Activated T-helper 1 cell treated with anti-CD3 and anti-CD28 coated beads, Interleukin-12 subunit alpha, Interleukin-12 subunit beta, Interleukin-2, Interleukin-4 antibody, amounts not matched to agents 30 ng/mL and 10 ng/mL and 1 ng/mL, durations not matched to agents 14 hours and 24 hours and 36 hours (primary cell): Measurements from ENCODE around the gene USP17L15. TPM values are rescaled to one million over a fixed set of nuclear protein-coding genes. Genes with fewer than 3 reads are reported as not detected.
"Not testable (repeated sequence)": the region's sequence is repeated elsewhere in the genome, so short reads cannot be mapped to it uniquely, and the experiment has no call there.

Experiments
- DNase-seq: peaks from one replicate; pipeline ENCODE4 v3.0.0; 2021; ENCODE audit warnings: low spot score
- H3K27ac Mint-ChIP-seq: one replicate; pipeline ENCODE4 v1.8.0; 2021; ENCODE audit warnings: mild to moderate bottlenecking, mixed read lengths
- H3K27me3 Mint-ChIP-seq: one replicate; pipeline ENCODE4 v1.8.0; 2022; ENCODE audit warnings: mild to moderate bottlenecking, moderate library complexity, mixed read lengths; ENCODE audit not compliant: insufficient read depth
- H3K36me3 Mint-ChIP-seq: one replicate; pipeline ENCODE4 v1.8.0; 2021; ENCODE audit warnings: low read depth, mixed read lengths
- H3K4me1 Mint-ChIP-seq: one replicate; pipeline ENCODE4 v1.8.0; 2021; ENCODE audit warnings: low read depth, mixed read lengths
- H3K4me3 Mint-ChIP-seq: one replicate; pipeline ENCODE4 v1.8.0; 2021; ENCODE audit warnings: mild to moderate bottlenecking, moderate library complexity, mixed read lengths
- H3K9me3 Mint-ChIP-seq: one replicate; pipeline ENCODE4 v1.8.0; 2021; ENCODE audit warnings: mixed read lengths
- intact Hi-C: fragments of 100-400 bp; cut with micrococcal nuclease; formaldehyde crosslinking; loops from one replicate; pipeline ENCODE4 v1.15.1; 2024
- total RNA-seq: library from RNA; stranded (reverse); gene quantifications from 2 replicates; pipeline ENCODE4 v1.2.3, GENCODE V29; 2022

Gene USP17L15, protein sequence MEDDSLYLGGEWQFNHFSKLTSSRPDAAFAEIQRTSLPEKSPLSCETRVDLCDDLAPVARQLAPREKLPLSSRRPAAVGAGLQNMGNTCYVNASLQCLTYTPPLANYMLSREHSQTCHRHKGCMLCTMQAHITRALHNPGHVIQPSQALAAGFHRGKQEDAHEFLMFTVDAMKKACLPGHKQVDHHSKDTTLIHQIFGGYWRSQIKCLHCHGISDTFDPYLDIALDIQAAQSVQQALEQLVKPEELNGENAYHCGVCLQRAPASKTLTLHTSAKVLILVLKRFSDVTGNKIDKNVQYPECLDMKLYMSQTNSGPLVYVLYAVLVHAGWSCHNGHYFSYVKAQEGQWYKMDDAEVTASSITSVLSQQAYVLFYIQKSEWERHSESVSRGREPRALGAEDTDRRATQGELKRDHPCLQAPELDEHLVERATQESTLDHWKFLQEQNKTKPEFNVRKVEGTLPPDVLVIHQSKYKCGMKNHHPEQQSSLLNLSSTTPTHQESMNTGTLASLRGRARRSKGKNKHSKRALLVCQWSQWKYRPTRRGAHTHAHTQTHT
- not detected in 2 replicates for total RNA-seq

DNA sequence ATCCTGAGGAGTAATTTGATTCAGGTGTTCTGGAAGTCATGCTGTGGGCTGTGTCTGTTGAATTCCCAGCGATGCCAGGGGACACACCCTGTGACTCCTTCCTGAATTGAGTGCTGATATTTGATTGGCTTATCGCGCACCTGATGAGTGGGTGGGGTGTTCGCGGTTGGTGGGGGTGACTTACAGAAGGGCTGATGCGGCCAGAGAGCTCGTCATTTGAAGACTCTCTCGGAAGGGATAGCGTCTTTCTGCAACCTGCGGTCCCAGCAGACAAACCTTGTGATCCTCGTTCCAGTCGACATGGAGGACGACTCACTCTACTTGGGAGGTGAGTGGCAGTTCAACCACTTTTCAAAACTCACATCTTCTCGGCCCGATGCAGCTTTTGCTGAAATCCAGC, at the start of gene USP17L15:
USP17L15 (plus strand) TSS at position 301 of the 400 bp plus-strand sequence; CDS start at position 301, 0 bp downstream.
- H3K9me3 Mint-ChIP-seq, H3K36me3 Mint-ChIP-seq, H3K4me3 Mint-ChIP-seq, H3K4me1 Mint-ChIP-seq, intact Hi-C loops, H3K27ac Mint-ChIP-seq, DNase-seq, H3K27me3 Mint-ChIP-seq: not testable (repeated sequence)

DNA sequence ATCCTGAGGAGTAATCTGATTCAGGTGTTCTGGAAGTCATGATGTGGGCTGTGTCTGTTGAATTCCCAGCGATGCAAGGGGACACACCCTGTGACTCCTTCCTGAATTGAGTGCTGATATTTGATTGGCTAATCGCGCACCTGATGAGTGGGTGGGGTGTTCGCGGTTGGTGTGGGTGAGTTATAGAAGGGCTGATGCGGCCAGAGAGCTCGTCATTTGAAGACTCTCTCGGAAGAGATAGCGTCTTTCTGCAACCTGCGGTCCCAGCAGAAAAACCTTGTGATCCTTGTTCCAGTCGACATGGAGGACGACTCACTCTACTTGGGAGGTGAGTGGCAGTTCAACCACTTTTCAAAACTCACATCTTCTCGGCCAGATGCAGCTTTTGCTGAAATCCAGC, 23.8 kb upstream of the USP17L15 start, which contains the start of gene USP17L10:
USP17L10 (plus strand) TSS at position 301 of the 400 bp plus-strand sequence; CDS start at position 301, 0 bp downstream.
- DNase-seq, H3K4me3 Mint-ChIP-seq, H3K27me3 Mint-ChIP-seq, H3K4me1 Mint-ChIP-seq, H3K36me3 Mint-ChIP-seq, intact Hi-C loops, H3K9me3 Mint-ChIP-seq, H3K27ac Mint-ChIP-seq: not testable (repeated sequence)

DNA sequence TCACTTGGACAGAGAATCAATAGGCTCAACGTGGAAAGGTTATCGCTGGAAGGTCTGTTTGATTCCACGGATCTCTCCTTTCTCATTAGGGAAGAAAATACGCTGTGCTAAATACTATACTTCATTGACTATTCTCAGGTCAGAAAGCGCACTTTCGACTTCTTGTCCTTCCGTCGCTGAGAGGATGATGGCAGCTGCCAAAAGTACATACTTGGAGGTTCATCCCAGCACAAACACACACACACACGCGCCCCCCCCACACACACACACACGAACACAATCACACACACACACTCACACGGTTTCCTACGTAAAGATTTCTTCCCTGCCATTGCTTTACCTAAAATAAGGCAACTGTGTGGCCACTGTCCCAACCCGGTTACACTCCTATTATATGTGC, 19.5 kb upstream of the USP17L15 start:
- H3K4me1 Mint-ChIP-seq, H3K4me3 Mint-ChIP-seq, intact Hi-C loops: not testable (repeated sequence)

DNA sequence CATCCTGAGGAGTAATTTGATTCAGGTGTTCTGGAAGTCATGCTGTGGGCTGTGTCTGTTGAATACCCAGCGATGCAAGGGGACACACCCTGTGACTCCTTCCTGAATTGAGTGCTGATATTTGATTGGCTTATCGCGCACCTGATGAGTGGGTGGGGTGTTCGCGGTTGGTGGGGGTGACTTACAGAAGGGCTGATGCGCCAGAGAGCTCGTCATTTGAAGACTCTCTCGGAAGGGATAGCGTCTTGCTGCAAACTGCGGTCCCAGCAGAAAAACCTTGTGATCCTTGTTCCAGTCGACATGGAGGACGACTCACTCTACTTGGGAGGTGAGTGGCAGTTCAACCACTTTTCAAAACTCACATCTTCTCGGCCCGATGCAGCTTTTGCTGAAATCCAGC, 19.1 kb upstream of the USP17L15 start, which contains the start of gene USP17L11:
USP17L11 (plus strand) TSS at position 301 of the 400 bp plus-strand sequence; CDS start at position 301, 0 bp downstream.
- H3K27ac Mint-ChIP-seq, intact Hi-C loops, H3K36me3 Mint-ChIP-seq, DNase-seq, H3K4me1 Mint-ChIP-seq, H3K27me3 Mint-ChIP-seq, H3K9me3 Mint-ChIP-seq, H3K4me3 Mint-ChIP-seq: not testable (repeated sequence)

More for the DNA sequence above, 19.5 kb upstream of the USP17L15 start:
- not testable (repeated sequence) for H3K9me3 Mint-ChIP-seq, H3K27me3 Mint-ChIP-seq, H3K27ac Mint-ChIP-seq, H3K36me3 Mint-ChIP-seq
- DNase-seq, result peak; percentile 0

DNA sequence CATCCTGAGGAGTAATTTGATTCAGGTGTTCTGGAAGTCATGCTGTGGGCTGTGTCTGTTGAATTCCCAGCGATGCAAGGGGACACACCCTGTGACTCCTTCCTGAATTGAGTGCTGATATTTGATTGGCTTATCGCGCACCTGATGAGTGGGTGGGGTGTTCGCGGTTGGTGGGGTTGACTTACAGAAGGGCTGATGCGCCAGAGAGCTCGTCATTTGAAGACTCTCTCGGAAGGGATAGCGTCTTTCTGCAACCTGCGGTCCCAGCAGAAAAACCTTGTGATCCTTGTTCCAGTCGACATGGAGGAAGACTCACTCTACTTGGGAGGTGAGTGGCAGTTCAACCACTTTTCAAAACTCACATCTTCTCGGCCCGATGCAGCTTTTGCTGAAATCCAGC, 14.3 kb upstream of the USP17L15 start, which contains the start of gene USP17L12:
USP17L12 (plus strand) TSS at position 301 of the 400 bp plus-strand sequence; CDS start at position 301, 0 bp downstream.
- H3K36me3 Mint-ChIP-seq, H3K4me3 Mint-ChIP-seq, H3K27me3 Mint-ChIP-seq, H3K4me1 Mint-ChIP-seq, DNase-seq, H3K9me3 Mint-ChIP-seq, intact Hi-C loops, H3K27ac Mint-ChIP-seq: not testable (repeated sequence)

DNA sequence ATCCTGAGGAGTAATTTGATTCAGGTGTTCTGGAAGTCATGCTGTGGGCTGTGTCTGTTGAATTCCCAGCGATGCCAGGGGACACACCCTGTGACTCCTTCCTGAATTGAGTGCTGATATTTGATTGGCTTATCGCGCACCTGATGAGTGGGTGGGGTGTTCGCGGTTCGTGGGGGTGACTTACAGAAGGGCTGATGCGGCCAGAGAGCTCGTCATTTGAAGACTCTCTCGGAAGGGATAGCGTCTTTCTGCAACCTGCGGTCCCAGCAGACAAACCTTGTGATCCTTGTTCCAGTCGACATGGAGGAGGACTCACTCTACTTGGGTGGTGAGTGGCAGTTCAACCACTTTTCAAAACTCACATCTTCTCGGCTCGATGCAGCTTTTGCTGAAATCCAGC, 9.6 kb upstream of the USP17L15 start, which contains the start of gene USP17L13:
USP17L13 (plus strand) TSS at position 301 of the 400 bp plus-strand sequence; CDS start at position 301, 0 bp downstream.
- H3K36me3 Mint-ChIP-seq, DNase-seq, H3K4me1 Mint-ChIP-seq, H3K27me3 Mint-ChIP-seq, intact Hi-C loops, H3K9me3 Mint-ChIP-seq, H3K27ac Mint-ChIP-seq, H3K4me3 Mint-ChIP-seq: not testable (repeated sequence)

DNA sequence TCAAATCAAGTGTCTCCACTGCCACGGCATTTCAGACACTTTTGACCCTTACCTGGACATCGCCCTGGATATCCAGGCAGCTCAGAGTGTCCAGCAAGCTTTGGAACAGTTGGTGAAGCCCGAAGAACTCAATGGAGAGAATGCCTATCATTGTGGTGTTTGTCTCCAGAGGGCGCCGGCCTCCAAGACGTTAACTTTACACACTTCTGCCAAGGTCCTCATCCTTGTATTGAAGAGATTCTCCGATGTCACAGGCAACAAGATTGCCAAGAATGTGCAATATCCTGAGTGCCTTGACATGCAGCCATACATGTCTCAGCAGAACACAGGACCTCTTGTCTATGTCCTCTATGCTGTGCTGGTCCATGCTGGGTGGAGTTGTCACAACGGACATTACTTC, 3.9 kb upstream of the USP17L15 start:
- H3K36me3 Mint-ChIP-seq, H3K27ac Mint-ChIP-seq, H3K9me3 Mint-ChIP-seq, intact Hi-C loops, H3K4me3 Mint-ChIP-seq, H3K4me1 Mint-ChIP-seq, H3K27me3 Mint-ChIP-seq: not testable (repeated sequence)
- DNase-seq, result peak; percentile 0

DNA sequence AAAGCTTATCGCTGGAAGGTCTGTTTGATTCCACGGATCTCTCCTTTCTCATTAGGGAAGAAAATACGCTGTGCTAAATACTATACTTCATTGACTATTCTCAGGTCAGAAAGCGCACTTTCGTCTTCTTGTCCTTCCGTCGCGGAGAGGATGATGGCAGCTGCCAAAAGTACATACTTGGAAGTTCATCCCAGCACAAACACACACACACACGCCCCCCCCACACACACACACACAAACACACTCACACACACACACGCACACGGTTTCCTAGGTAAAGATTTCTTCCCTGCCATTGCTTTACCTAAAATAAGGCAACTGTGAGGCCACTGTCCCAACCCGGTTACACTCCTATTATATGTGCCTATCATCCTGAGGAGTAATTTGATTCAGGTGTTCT, 4.3 kb downstream of the USP17L15 start:
- H3K27ac Mint-ChIP-seq, H3K27me3 Mint-ChIP-seq, DNase-seq, H3K4me1 Mint-ChIP-seq, intact Hi-C loops, H3K9me3 Mint-ChIP-seq, H3K4me3 Mint-ChIP-seq, H3K36me3 Mint-ChIP-seq: not testable (repeated sequence)

DNA sequence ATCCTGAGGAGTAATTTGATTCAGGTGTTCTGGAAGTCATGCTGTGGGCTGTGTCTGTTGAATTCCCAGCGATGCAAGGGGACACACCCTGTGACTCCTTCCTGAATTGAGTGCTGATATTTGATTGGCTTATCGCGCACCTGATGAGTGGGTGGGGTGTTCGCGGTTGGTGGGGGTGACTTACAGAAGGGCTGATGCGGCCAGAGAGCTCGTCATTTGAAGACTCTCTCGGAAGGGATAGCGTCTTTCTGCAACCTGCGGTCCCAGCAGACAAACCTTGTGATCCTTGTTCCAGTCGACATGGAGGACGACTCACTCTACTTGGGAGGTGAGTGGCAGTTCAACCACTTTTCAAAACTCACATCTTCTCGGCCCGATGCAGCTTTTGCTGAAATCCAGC, 9.4 kb downstream of the USP17L15 start, which contains the start of gene USP17L17:
USP17L17 (plus strand) TSS at position 301 of the 400 bp plus-strand sequence; CDS start at position 301, 0 bp downstream.
- H3K9me3 Mint-ChIP-seq, H3K36me3 Mint-ChIP-seq, DNase-seq, H3K4me1 Mint-ChIP-seq, H3K27ac Mint-ChIP-seq, H3K4me3 Mint-ChIP-seq, H3K27me3 Mint-ChIP-seq, intact Hi-C loops: not testable (repeated sequence)

DNA sequence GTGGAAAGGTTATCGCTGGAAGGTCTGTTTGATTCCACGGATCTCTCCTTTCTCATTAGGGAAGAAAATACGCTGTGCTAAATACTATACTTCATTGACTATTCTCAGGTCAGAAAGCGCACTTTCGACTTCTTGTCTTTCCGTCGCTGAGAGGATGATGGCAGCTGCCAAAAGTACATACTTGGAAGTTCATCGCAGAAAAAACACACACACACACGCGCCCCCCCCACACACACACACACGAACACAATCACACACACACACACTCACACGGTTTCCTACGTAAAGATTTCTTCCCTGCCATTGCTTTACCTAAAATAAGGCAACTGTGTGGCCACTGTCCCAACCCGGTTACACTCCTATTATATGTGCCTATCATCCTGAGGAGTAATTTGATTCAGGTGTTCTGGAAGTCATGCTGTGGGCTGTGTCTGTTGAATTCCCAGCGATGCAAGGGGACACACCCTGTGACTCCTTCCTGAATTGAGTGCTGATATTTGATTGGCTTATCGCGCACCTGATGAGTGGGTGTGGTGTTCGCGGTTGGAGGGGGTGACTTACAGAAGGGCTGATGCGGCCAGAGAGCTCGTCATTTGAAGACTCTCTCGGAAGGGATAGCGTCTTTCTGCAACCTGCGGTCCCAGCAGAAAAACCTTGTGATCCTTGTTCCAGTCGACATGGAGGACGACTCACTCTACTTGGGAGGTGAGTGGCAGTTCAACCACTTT, 13.9 kb downstream of the USP17L15 start, which contains the start of gene USP17L18:
USP17L18 (plus strand) TSS at position 678 of the 728 bp plus-strand sequence; CDS start at position 678, 0 bp downstream.
- H3K27me3 Mint-ChIP-seq, H3K36me3 Mint-ChIP-seq, intact Hi-C loops, H3K9me3 Mint-ChIP-seq, DNase-seq, H3K4me3 Mint-ChIP-seq, H3K4me1 Mint-ChIP-seq, H3K27ac Mint-ChIP-seq: not testable (repeated sequence)

DNA sequence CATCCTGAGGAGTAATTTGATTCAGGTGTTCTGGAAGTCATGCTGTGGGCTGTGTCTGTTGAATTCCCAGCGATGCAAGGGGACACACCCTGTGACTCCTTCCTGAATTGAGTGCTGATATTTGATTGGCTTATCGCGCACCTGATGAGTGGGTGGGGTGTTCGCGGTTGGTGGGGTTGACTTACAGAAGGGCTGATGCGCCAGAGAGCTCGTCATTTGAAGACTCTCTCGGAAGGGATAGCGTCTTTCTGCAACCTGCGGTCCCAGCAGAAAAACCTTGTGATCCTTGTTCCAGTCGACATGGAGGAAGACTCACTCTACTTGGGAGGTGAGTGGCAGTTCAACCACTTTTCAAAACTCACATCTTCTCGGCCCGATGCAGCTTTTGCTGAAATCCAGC, 18.9 kb downstream of the USP17L15 start, which contains the start of gene USP17L19:
USP17L19 (plus strand) TSS at position 301 of the 400 bp plus-strand sequence; CDS start at position 301, 0 bp downstream.
- intact Hi-C loops, H3K27me3 Mint-ChIP-seq, H3K27ac Mint-ChIP-seq: not testable (repeated sequence)

DNA sequence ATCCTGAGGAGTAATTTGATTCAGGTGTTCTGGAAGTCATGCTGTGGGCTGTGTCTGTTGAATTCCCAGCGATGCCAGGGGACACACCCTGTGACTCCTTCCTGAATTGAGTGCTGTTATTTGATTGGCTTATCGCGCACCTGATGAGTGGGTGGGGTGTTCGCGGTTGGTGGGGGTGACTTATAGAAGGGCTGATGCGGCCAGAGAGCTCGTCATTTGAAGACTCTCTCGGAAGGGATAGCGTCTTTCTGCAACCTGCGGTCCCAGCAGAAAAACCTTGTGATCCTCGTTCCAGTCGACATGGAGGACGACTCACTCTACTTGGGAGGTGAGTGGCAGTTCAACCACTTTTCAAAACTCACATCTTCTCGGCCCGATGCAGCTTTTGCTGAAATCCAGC, 23.6 kb downstream of the USP17L15 start, which contains the start of gene USP17L20:
USP17L20 (plus strand) TSS at position 301 of the 400 bp plus-strand sequence; CDS start at position 301, 0 bp downstream.
- H3K9me3 Mint-ChIP-seq, intact Hi-C loops, H3K27ac Mint-ChIP-seq, H3K4me1 Mint-ChIP-seq, H3K36me3 Mint-ChIP-seq, H3K27me3 Mint-ChIP-seq, DNase-seq, H3K4me3 Mint-ChIP-seq: not testable (repeated sequence)

More for the DNA sequence above, 18.9 kb downstream of the USP17L15 start, which contains the start of gene USP17L19:
- DNase-seq, H3K9me3 Mint-ChIP-seq, H3K4me3 Mint-ChIP-seq, H3K36me3 Mint-ChIP-seq, H3K4me1 Mint-ChIP-seq: not testable (repeated sequence)
